GM12801 (cell line): ENCODE measurements around the gene SLC22A31.

Experiments
- TF ChIP-seq, protein P1 (sequence below): IDR thresholded peaks from one replicate; pipeline ENCODE4 v1.5.1; 2011; ENCODE audit warnings: control low read depth; ENCODE audit not compliant: insufficient read length; ENCODE audit errors: extremely low read depth

The SLC22A31 gene

DNA sequence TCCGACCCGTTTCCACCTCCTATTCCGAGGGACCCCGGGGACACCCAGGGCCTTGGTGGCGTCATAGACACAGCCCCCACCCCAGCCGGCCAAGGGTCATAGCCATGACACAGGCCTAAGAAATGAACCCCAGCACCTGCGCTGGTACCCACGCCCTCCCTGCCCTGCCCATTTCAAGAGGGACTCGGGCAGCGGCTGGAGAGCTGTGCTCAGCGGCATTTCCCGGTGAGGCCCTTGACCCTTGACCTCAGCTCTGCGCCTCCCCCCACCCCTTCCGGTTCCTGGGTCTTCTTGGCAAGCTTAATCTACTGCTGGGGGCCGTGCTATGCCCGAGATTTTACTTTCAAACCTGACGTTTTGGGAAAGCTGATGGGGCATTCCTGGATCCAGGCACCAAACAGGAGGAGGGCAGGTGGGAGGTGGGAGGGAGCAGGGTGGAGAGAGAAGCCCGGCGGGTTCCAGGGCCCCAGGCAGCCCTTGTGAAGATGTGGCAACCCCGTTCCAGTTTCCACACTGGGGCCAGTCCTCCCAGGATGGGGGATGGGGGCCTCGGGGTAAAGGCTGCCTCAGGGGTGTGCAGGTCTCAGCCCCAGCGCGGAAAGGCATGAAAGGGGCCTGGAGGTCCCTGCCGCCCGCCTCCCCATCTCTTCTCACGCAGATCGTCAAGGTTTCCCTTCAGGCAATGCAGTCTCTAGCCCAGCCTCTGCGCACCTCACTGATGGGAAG is at the start of gene SLC22A31:
Gene SLC22A31, minus strand, starts transcription at position 414 of the 726 bp plus-strand sequence. Its CDS starts 36 bp downstream, at position 378.
- TF ChIP-seq, protein P1, sequence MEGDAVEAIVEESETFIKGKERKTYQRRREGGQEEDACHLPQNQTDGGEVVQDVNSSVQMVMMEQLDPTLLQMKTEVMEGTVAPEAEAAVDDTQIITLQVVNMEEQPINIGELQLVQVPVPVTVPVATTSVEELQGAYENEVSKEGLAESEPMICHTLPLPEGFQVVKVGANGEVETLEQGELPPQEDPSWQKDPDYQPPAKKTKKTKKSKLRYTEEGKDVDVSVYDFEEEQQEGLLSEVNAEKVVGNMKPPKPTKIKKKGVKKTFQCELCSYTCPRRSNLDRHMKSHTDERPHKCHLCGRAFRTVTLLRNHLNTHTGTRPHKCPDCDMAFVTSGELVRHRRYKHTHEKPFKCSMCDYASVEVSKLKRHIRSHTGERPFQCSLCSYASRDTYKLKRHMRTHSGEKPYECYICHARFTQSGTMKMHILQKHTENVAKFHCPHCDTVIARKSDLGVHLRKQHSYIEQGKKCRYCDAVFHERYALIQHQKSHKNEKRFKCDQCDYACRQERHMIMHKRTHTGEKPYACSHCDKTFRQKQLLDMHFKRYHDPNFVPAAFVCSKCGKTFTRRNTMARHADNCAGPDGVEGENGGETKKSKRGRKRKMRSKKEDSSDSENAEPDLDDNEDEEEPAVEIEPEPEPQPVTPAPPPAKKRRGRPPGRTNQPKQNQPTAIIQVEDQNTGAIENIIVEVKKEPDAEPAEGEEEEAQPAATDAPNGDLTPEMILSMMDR, result no peak

DNA sequence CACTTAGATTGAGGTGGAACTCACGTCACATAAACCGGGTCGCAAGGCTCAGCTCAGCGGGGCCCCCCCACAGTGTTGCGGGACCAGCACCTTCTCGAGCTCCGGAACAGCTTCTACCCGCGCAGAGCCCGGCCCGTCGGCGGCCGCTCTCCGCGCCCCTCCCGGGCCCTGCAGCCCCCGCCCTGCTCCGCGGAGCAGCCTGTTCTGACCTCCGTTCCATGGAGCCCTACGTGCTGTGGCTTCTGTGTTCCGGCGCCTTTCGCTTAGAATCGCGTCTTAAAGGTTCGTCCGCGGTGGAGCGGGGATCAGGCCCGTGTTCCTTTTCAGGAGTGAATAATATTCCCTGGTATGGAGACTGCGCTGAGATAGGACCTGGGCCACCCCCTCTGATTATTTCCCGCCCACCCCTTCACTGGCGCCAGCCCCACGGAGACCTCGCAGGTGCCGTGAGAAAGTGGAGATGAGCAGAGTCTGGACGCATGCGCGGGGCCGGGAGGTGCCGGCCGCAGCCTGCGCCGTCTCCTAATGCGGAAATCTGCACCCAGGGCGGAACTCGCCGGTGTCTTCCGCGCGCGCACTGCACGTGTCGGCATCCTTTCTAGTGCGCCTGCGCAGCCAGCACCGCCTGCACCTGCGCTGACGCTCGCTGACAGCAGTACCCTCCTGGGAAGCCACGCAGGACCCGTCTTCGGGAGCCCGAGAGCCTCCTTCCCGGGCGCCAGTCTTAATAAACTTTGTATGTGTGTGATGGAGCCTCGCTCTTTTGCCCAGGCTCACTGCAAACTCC is 48.1 kb upstream of the SLC22A31 start:
- TF ChIP-seq, protein P1, result no peak

DNA sequence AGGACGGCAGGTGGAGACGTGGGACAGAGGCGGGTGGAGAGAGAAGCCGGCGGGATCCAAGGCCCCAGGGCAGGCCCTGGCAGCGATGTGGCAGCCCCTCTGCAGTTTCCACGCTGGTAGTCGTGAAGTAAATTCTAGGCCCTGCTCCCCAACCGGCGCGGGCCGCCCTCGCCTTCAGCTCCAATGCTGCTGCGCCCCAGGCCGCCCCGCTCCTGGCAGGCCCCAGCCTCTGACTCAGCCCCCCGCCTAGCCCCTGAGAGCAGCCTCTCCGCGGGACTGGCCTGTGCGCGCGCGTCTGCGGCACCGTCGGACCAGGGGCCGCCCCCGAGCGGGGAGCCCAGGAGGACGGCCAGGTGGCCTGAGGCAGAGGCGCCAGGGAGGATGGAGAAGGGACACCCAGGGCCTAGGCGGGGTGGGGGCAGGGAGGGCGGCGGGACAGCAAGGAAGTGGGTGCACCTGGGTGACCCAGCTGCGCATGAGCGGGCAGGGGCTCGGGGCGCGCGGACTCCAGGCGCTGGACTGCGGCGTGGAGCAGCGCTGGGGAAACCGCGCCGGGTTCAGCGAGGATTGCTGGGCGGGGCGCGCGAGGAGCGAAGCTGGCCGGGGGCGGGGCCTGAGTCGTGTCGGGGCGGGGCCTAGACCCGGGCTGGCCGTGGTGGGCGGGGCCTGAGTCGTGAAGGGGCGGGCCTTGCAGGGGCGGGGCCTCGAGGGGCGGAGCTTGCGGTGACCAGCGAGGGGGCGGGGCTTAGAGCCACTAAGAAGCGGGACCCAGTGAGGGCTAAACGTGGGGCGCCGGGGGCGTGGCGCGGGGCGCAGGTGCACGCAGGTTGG is 46.8 kb upstream of the SLC22A31 start:
- TF ChIP-seq, protein P1, result no peak

DNA sequence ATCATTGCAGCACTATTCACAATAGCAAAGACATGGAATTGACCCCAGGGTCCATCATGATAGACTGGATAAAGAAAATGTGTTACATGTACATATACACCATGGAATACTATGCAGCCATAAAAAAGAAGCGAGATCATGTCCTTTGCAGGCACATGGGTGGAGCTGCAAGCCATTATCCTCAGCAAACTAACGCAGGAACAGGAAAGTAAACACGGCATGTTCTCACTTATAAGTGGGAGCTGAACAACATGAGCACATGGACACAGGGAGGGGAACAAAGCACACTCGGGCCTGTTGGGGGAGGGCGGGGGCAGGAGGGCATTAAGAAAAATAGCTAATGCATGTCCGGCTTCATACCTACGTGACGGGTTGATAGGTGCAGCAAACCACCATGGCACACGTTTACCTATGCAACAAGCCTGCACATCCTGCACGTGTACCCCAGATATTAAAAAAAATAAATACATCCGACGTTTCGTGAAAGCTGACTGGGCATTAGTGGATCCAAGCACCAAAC is 46.1 kb upstream of the SLC22A31 start:
- TF ChIP-seq, protein P1, result no peak

DNA sequence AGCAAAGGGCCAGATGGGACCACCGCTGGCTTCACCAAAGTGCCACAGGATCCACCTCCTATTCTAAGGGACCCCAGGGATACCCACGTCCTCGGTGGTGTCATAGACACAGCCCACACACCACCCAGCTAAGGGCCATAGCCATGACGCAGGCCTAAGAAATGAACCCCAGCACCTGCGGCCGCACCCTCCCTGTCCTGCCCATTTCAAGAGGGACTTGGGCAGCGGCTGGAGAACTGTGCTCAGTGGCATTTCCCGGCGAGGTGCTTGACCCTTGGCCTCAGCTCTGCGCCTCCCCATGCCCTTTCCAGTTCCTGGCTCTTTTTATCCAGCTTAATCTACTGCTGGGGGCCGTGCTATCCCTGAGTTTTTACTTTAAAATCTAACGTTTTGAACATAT is 44.4 kb upstream of the SLC22A31 start:
- TF ChIP-seq, protein P1, result no peak

DNA sequence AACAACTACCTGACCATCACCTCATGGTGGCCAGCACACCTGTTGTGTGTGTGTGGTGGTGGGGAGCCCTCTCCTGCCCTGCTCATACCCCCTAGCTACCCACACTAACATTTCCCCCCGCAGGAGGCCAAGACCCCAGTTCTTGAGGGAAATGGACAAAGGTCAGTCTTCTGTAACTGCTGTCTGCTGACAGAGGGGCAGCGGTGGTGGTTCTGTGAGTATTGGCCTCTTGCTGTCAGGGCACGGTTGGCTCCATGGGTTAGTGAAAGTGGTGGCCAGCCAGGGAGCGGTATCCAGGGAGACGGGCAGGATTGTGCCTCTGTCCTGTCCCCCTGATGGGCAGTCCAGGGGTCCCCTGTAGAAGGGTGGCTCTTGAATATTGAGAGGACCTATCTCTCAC is 43.3 kb upstream of the SLC22A31 start:
- TF ChIP-seq, protein P1, result no peak

DNA sequence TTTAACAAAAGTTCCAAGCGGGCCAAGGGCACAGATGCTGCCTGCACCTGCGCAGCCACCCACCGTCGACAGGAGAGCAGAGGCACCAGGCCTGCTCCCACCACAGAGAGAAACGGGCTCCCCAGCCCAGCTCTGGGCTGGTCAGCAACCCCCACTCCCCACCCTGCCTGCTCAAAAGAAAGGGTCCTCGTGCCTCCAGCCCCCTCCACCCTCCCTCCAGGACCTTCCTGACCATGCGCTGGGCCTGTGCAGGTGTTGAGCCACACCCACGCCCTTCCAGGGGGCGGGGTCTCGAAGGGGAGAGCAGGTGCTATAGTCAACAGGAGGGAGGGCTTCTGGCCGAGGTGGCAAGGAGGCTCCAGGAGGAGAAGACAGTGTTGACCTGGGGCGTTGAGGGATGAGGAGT is 42.5 kb upstream of the SLC22A31 start:
- TF ChIP-seq, protein P1, result no peak
